Spleen (tissue), 7 donors: ENCODE data around the gene CFAP97.

ENCODE experiments used
- POLR2A ChIP-seq, 3 donors: fragments of 450-650 bp; IDR thresholded peaks; one replicate each; pipeline ENCODE4 v1.5.1; 2017; ENCODE audit warnings: antibody characterized with exemption in 3 of 3, mild to moderate bottlenecking in 1 of 3
- POLR2AphosphoS5 ChIP-seq, 3 donors: sonication (generic); formaldehyde crosslinking; IDR thresholded peaks; one replicate each; pipeline ENCODE4 v1.5.1; 2017; ENCODE audit warnings: antibody characterized with exemption in 3 of 3
- TF ChIP-seq, protein P1 (sequence below), 11 experiments: fragments of 200-600 bp in 7 of 11; fragments of 450-650 bp in 4 of 11; sonication (generic) in 4 of 11; IDR thresholded peaks in 8 of 11; conservative IDR thresholded peaks in 3 of 11; 1 replicate in 7 of 11; 2 replicates in 4 of 11; pipeline versions ENCODE4 v1.4.0 to v1.8.0; 2016 to 2021; ENCODE audit warnings: antibody characterized with exemption in 11 of 11, inconsistent platforms in 4 of 11, mild to moderate bottlenecking in 1 of 11
- donor health status: DM: no; HTN: no; CAD: no; lungs with moderate emphysema.
- donor health status: DM: no; HTN: no; CAD: no.
- donor health status: DM: no; HTN: no; CAD: no.

DNA sequence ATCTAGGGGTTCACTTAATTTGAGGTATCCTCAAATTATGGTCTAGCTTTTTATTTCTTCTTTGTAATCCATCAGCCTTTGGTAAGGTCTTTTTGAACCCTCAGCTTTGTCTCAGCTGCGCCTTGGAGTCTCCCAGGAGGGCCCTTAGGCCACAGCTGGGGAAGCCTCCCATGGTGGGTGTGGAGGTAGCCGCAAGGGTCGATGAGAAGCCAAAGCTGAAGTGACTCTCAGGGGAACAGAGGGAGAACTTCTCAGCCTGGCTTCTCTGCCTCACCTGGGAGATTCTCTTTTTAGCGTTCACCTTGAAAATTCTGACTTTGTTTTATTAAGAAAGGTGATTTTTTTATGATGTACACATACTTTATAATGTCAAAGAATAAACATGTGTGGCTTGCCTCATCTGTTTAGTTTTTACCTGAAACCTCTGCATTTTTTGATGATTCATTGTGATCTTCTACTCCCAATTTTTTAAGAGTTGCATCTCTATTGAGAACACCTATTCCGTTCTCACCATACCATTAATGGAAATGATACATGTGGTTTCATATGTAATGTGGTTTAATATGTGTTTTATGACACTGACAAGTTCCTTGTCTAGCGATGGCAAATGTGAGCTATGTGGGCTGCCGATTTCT is 86.4 kb downstream of the CFAP97 start:
- TF ChIP-seq POLR2A (IDR thresholded peaks at IDR 0.05) (no peak), POLR2AphosphoS5 (IDR thresholded peaks at IDR 0.05) (no peak)
- TF ChIP-seq, protein P1, sequence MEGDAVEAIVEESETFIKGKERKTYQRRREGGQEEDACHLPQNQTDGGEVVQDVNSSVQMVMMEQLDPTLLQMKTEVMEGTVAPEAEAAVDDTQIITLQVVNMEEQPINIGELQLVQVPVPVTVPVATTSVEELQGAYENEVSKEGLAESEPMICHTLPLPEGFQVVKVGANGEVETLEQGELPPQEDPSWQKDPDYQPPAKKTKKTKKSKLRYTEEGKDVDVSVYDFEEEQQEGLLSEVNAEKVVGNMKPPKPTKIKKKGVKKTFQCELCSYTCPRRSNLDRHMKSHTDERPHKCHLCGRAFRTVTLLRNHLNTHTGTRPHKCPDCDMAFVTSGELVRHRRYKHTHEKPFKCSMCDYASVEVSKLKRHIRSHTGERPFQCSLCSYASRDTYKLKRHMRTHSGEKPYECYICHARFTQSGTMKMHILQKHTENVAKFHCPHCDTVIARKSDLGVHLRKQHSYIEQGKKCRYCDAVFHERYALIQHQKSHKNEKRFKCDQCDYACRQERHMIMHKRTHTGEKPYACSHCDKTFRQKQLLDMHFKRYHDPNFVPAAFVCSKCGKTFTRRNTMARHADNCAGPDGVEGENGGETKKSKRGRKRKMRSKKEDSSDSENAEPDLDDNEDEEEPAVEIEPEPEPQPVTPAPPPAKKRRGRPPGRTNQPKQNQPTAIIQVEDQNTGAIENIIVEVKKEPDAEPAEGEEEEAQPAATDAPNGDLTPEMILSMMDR (IDR thresholded peaks at IDR 0.05 in 8 of 11, conservative IDR thresholded peaks at IDR 0.05 in 3 of 11) = no peak
